SK-N-SH treated with all-trans-retinoic acid at 6 μM for 48 hours (cell line): ENCODE measurements around the gene GPBP1L1.
A peak's percentile ranks its signal among the peaks of the same experiment; 100 is the strongest.

Experiments used
- ATAC-seq: fragments of 200-7000 bp; cut with Tn5 transposase; 3 replicates; pipeline ENCODE4 v1.9.1; 2020; ENCODE audit warnings: mild to moderate bottlenecking, moderate library complexity
- ARNTL ChIP-seq: fragments of 450-650 bp; formaldehyde crosslinking; IDR thresholded peaks from 2 replicates; pipeline ENCODE4 v1.5.0; 2020; ENCODE audit warnings: low read depth, mild to moderate bottlenecking, moderate library complexity, borderline replicate concordance
- BACH2 ChIP-seq: fragments of 250-450 bp; sonication (Bioruptor Pico); IDR thresholded peaks from 2 replicates; pipeline ENCODE4 v1.9.0; 2021; ENCODE audit warnings: mild to moderate bottlenecking, borderline replicate concordance
- CSDC2 ChIP-seq: fragments of 250-450 bp; sonication (Bioruptor Pico); IDR thresholded peaks from 2 replicates; pipeline ENCODE4 v1.5.0; 2020; ENCODE audit warnings: mild to moderate bottlenecking, moderate library complexity
- ESRRG ChIP-seq: fragments of 250-450 bp; sonication (Bioruptor Pico); IDR thresholded peaks from 2 replicates; pipeline ENCODE4 v1.6.1; 2021; ENCODE audit warnings: mild to moderate bottlenecking
- ISL1 ChIP-seq: fragments of 250-450 bp; sonication (Bioruptor Pico); IDR thresholded peaks from 2 replicates; pipeline ENCODE4 v2.1.2; 2022; ENCODE audit warnings: mild to moderate bottlenecking, moderate library complexity
- OSR1 ChIP-seq: fragments of 250-450 bp; sonication (Bioruptor Pico); IDR thresholded peaks from 2 replicates; pipeline ENCODE4 v1.8.0; 2022; ENCODE audit warnings: moderate library complexity, mild to moderate bottlenecking, inconsistent platforms
- PPARA ChIP-seq: fragments of 250-450 bp; sonication (Bioruptor Pico); IDR thresholded peaks from 2 replicates; pipeline ENCODE4 v1.5.0; 2020; ENCODE audit warnings: mild to moderate bottlenecking, borderline replicate concordance
- RARB ChIP-seq: fragments of 250-450 bp; sonication (Bioruptor Pico); IDR thresholded peaks from 2 replicates; pipeline ENCODE4 v1.8.0; 2021; ENCODE audit warnings: mild to moderate bottlenecking, moderate library complexity
- TCF4 ChIP-seq: fragments of 250-450 bp; sonication (Bioruptor Pico); IDR thresholded peaks from 2 replicates; pipeline ENCODE4 v1.8.0; 2021; ENCODE audit warnings: mild to moderate bottlenecking, moderate library complexity, borderline replicate concordance
- TOX ChIP-seq: fragments of 250-450 bp; sonication (Bioruptor Pico); IDR thresholded peaks from 2 replicates; pipeline ENCODE4 v1.8.0; 2021; ENCODE audit warnings: mild to moderate bottlenecking, moderate library complexity, borderline replicate concordance
- ZC3H10 ChIP-seq: fragments of 250-450 bp; sonication (Bioruptor Pico); IDR thresholded peaks from 2 replicates; pipeline ENCODE4 v1.5.1; 2021; ENCODE audit warnings: mild to moderate bottlenecking, moderate library complexity
- ZFP3 ChIP-seq: fragments of 250-450 bp; sonication (Bioruptor Pico); IDR thresholded peaks from 2 replicates; pipeline ENCODE4 v1.5.0; 2020; ENCODE audit warnings: mild to moderate bottlenecking, moderate library complexity
- ZFP30 ChIP-seq: fragments of 450-650 bp; formaldehyde crosslinking; IDR thresholded peaks from 2 replicates; pipeline ENCODE4 v1.5.0; 2022; ENCODE audit warnings: mild to moderate bottlenecking, moderate library complexity
- ZNF565 ChIP-seq: fragments of 450-650 bp; formaldehyde crosslinking; conservative IDR thresholded peaks from 2 replicates; pipeline ENCODE4 v1.5.0; 2020; ENCODE audit warnings: low read depth, mild to moderate bottlenecking, moderate library complexity
- ZNF8 ChIP-seq: fragments of 450-650 bp; formaldehyde crosslinking; IDR thresholded peaks from 2 replicates; pipeline ENCODE4 v1.5.0; 2020; ENCODE audit warnings: mild to moderate bottlenecking, moderate library complexity
- TF ChIP-seq, protein P1 (sequence below): fragments of 250-450 bp; sonication (Bioruptor Pico); IDR thresholded peaks from 2 replicates; pipeline ENCODE4 v1.8.0; 2021; ENCODE audit warnings: low read depth, mild to moderate bottlenecking, moderate library complexity, borderline replicate concordance
- TF ChIP-seq, protein P2 (sequence below): fragments of 250-450 bp; sonication (Bioruptor Pico); IDR thresholded peaks from 2 replicates; pipeline ENCODE4 v1.5.1; 2021; ENCODE audit warnings: mild to moderate bottlenecking, moderate library complexity
- TF ChIP-seq, protein P3 (sequence below): fragments of 250-450 bp; sonication (Bioruptor Pico); IDR thresholded peaks from 2 replicates; pipeline ENCODE4 v1.8.0; 2020; ENCODE audit warnings: mild to moderate bottlenecking, moderate library complexity, borderline replicate concordance
- TF ChIP-seq, protein P4 (sequence below): fragments of 250-450 bp; sonication (Bioruptor Pico); IDR thresholded peaks from 2 replicates; pipeline ENCODE4 v1.5.0; 2020; ENCODE audit warnings: mild to moderate bottlenecking, moderate library complexity
- TF ChIP-seq, protein P5 (sequence below): fragments of 250-450 bp; sonication (Bioruptor Pico); IDR thresholded peaks from 2 replicates; pipeline ENCODE4 v1.5.1; 2020; ENCODE audit warnings: low read depth, mild to moderate bottlenecking, moderate library complexity

Gene GPBP1L1

DNA sequence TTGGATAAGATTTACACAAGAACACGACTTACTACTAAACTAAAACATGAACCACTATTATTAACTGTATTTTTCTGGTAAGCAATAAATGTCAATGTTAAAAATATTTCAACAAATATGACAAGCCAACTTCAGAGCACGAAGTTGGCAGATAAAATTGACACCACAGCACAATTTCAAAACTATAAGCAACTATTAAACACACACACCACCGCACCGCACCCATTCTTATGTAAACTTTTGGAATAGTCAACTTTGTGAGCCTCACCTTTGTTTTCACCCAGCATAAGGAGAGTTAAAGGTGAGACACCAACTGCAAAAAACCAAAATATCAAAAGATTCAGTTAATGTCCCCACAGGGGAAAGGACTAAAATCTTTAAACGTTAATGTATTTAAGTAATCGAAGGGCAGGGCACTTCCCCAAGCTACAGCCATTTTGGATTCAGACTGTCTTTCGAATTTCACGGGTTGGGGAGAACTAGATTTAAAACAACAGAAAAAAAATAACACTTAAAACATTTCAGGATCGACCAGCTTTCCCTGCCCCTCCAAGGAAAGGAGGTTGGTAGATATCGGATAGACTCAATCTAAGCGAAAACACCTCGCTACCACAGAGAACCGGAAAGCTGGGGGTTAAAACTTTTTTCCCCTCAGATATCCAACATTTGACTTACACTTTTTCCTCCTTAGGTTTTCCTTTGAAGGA lies 872 bp downstream of the GPBP1L1 start (continued):
- TF ChIP-seq, protein P1, sequence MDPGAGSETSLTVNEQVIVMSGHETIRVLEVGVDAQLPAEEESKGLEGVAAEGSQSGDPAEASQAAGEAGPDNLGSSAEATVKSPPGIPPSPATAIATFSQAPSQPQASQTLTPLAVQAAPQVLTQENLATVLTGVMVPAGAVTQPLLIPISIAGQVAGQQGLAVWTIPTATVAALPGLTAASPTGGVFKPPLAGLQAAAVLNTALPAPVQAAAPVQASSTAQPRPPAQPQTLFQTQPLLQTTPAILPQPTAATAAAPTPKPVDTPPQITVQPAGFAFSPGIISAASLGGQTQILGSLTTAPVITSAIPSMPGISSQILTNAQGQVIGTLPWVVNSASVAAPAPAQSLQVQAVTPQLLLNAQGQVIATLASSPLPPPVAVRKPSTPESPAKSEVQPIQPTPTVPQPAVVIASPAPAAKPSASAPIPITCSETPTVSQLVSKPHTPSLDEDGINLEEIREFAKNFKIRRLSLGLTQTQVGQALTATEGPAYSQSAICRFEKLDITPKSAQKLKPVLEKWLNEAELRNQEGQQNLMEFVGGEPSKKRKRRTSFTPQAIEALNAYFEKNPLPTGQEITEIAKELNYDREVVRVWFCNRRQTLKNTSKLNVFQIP, result no peak
- TF ChIP-seq ZNF8 (CRISPR knock-in tag) (no peak), ESRRG (CRISPR knock-in tag) (no peak)

DNA sequence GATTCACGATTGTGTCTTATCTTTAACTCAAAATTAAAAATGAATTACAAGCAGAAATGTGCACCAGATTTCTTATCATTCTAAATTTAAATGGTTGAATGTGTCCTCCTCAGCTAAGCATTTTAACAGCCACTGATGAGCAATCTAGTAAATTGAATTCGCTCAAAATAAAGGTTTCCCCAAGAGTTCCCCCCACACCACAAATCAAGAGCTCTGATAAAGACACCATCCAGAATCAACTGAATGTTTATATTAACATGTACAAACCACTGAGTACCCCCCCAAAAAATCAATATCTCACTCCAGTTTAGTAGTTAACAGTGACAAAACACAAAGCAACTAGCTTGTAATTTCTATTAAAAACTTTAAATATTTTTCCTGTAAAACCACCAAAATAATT lies 1.9 kb downstream of the GPBP1L1 start:
- no peak for ATAC-seq
- peak; percentile 45 for TF ChIP-seq ISL1
- TF ChIP-seq ESRRG (CRISPR knock-in tag), result no peak

DNA sequence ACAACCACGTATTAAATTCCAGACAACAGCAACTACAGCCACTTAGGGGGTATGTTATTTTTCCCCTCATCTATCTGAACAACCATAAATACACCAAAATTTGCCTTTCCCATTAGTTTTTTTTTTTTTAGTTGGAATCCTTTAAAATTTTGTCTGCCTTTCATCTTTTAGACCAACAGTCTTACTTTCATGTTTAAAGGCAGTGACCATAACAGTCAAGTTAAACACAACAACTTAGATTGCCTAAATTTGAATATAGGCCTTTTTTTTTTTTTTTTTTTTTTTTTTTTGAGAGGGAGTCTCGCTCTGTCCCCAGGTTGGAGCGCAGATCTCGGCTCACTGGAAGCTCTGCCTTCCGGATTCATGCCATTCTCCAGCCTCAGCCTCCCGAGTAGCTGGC lies 3.4 kb downstream of the GPBP1L1 start:
- ATAC-seq, result no peak
- no peak for TF ChIP-seq ZFP3 (CRISPR knock-in tag)
- TF ChIP-seq, protein P2, sequence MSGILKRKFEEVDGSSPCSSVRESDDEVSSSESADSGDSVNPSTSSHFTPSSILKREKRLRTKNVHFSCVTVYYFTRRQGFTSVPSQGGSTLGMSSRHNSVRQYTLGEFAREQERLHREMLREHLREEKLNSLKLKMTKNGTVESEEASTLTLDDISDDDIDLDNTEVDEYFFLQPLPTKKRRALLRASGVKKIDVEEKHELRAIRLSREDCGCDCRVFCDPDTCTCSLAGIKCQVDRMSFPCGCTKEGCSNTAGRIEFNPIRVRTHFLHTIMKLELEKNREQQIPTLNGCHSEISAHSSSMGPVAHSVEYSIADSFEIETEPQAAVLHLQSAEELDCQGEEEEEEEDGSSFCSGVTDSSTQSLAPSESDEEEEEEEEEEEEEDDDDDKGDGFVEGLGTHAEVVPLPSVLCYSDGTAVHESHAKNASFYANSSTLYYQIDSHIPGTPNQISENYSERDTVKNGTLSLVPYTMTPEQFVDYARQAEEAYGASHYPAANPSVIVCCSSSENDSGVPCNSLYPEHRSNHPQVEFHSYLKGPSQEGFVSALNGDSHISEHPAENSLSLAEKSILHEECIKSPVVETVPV, result no peak

DNA sequence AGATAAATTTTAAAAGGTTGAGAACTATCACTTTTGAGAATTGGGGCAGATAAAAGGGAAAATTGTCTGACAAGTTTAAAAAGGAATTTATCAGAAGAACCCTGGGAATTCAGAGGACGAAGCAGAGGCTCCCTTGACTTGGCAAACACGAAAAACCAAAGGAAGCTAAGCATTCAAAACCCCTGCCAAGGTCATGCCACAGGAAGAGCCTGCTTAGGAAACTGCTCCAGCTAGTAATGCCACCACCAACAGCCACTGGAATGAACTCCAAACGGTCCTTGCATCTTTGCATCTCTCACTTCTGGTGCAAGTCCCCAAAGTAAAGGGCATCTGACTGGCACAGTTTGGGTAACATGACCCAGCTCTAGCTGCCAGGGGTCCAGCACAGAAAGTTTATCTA lies 7.2 kb downstream of the GPBP1L1 start:
- TF ChIP-seq, protein P3, sequence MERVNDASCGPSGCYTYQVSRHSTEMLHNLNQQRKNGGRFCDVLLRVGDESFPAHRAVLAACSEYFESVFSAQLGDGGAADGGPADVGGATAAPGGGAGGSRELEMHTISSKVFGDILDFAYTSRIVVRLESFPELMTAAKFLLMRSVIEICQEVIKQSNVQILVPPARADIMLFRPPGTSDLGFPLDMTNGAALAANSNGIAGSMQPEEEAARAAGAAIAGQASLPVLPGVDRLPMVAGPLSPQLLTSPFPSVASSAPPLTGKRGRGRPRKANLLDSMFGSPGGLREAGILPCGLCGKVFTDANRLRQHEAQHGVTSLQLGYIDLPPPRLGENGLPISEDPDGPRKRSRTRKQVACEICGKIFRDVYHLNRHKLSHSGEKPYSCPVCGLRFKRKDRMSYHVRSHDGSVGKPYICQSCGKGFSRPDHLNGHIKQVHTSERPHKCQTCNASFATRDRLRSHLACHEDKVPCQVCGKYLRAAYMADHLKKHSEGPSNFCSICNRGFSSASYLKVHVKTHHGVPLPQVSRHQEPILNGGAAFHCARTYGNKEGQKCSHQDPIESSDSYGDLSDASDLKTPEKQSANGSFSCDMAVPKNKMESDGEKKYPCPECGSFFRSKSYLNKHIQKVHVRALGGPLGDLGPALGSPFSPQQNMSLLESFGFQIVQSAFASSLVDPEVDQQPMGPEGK (CRISPR knock-in tag), result no peak
- TF ChIP-seq PPARA (no peak), ZFP3 (CRISPR knock-in tag) (no peak), ZC3H10 (CRISPR knock-in tag) (no peak), TOX (no peak), ARNTL (no peak), ZNF565 (CRISPR knock-in tag) (no peak), ESRRG (CRISPR knock-in tag) (no peak), ZFP30 (CRISPR knock-in tag) (no peak), RARB (CRISPR knock-in tag) (no peak), CSDC2 (CRISPR knock-in tag) (no peak), TCF4 (CRISPR knock-in tag) (no peak), BACH2 (CRISPR knock-in tag) (no peak), ISL1 (no peak), OSR1 (no peak)
- TF ChIP-seq, protein P4, sequence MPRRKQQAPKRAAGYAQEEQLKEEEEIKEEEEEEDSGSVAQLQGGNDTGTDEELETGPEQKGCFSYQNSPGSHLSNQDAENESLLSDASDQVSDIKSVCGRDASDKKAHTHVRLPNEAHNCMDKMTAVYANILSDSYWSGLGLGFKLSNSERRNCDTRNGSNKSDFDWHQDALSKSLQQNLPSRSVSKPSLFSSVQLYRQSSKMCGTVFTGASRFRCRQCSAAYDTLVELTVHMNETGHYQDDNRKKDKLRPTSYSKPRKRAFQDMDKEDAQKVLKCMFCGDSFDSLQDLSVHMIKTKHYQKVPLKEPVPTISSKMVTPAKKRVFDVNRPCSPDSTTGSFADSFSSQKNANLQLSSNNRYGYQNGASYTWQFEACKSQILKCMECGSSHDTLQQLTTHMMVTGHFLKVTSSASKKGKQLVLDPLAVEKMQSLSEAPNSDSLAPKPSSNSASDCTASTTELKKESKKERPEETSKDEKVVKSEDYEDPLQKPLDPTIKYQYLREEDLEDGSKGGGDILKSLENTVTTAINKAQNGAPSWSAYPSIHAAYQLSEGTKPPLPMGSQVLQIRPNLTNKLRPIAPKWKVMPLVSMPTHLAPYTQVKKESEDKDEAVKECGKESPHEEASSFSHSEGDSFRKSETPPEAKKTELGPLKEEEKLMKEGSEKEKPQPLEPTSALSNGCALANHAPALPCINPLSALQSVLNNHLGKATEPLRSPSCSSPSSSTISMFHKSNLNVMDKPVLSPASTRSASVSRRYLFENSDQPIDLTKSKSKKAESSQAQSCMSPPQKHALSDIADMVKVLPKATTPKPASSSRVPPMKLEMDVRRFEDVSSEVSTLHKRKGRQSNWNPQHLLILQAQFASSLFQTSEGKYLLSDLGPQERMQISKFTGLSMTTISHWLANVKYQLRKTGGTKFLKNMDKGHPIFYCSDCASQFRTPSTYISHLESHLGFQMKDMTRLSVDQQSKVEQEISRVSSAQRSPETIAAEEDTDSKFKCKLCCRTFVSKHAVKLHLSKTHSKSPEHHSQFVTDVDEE (CRISPR knock-in tag), result no peak
- TF ChIP-seq, protein P5, sequence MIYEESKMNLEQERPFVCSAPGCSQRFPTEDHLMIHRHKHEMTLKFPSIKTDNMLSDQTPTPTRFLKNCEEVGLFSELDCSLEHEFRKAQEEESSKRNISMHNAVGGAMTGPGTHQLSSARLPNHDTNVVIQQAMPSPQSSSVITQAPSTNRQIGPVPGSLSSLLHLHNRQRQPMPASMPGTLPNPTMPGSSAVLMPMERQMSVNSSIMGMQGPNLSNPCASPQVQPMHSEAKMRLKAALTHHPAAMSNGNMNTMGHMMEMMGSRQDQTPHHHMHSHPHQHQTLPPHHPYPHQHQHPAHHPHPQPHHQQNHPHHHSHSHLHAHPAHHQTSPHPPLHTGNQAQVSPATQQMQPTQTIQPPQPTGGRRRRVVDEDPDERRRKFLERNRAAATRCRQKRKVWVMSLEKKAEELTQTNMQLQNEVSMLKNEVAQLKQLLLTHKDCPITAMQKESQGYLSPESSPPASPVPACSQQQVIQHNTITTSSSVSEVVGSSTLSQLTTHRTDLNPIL (CRISPR knock-in tag), result no peak
- TF ChIP-seq, protein P2, result no peak
- TF ChIP-seq, protein P1, result no peak
- no peak for ATAC-seq
